ENCODE measurements around the gene SERPINH1.
"Not testable (repeated sequence)": the region's sequence is repeated elsewhere in the genome, so short reads cannot be mapped to it uniquely, and the experiment has no call there.

SERPINH1 gene

DNA sequence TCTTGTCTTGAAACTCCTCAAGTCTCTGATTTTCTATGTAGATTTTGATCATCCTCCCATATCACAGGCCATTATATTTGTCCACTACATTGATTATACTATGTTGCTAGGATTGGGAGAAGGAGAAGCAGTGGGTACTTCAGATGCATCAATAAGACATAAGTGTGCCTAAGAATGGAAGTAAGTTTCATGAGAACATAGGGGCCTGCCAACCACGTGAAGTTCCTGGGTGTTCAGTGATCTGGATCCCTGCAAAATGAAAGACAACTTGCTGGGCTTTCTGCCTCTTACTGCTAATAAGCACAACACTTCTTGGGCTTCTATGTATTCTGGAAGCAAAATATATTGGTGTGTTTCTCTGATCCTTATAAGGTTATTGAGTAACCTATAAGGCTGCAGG lies 17.8 kb downstream of the SERPINH1 start:
- TF ChIP-seq, protein P1, sequence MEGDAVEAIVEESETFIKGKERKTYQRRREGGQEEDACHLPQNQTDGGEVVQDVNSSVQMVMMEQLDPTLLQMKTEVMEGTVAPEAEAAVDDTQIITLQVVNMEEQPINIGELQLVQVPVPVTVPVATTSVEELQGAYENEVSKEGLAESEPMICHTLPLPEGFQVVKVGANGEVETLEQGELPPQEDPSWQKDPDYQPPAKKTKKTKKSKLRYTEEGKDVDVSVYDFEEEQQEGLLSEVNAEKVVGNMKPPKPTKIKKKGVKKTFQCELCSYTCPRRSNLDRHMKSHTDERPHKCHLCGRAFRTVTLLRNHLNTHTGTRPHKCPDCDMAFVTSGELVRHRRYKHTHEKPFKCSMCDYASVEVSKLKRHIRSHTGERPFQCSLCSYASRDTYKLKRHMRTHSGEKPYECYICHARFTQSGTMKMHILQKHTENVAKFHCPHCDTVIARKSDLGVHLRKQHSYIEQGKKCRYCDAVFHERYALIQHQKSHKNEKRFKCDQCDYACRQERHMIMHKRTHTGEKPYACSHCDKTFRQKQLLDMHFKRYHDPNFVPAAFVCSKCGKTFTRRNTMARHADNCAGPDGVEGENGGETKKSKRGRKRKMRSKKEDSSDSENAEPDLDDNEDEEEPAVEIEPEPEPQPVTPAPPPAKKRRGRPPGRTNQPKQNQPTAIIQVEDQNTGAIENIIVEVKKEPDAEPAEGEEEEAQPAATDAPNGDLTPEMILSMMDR (IDR thresholded peaks at IDR 0.05; ENCODE audit: low read depth, low read length), result no peak
- H3K4me1 ChIP-seq, result peaks cover 12% of the 10 kb centered on the region; the same call in 1 of the 2 replicates
- no peaks in the 10 kb centered on the region for H3K36me3 ChIP-seq
- no peak overlapping the region for H3K4me3 ChIP-seq (ENCODE audit: low read depth, low read length)
- H3K9me3 ChIP-seq, result peaks cover 4% of the 10 kb centered on the region; the same call in 1 of the 2 replicates
- H3K27me3 ChIP-seq, result no peaks in the 10 kb centered on the region
- DNase-seq, result no peak

DNA sequence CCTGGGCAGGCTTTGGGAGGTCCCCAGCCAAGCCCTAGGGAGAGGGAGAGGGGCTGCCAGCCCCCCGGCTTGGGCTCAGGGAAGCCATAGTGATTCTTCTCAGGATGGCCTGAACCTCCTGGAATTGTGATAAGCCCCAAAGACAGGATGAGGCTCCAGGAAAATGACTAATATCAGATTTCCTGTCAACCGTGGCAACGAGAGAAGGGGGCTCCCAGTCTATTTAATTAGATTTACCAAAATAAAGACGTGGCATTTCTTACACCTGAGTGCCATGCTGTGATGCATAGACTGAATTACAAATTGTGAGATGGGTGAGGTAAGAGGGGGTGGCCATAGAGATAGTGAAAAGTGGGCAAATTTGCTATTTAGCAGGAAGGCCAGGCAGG lies 20.4 kb downstream of the SERPINH1 start:
- DNase-seq, result no peak
- H3K36me3 ChIP-seq, result no peaks in the 10 kb centered on the region
- peaks cover 10% of the 10 kb centered on the region; the same call in 1 of the 2 replicates for H3K4me1 ChIP-seq
- TF ChIP-seq, protein P1 (IDR thresholded peaks at IDR 0.05; ENCODE audit: low read depth, low read length), result no peak
- no peaks in the 10 kb centered on the region for H3K9me3 ChIP-seq
- H3K4me3 ChIP-seq (ENCODE audit: low read depth, low read length), result no peak overlapping the region; the same call in 1 of the 2 replicates
- no peaks in the 10 kb centered on the region for H3K27me3 ChIP-seq

DNA sequence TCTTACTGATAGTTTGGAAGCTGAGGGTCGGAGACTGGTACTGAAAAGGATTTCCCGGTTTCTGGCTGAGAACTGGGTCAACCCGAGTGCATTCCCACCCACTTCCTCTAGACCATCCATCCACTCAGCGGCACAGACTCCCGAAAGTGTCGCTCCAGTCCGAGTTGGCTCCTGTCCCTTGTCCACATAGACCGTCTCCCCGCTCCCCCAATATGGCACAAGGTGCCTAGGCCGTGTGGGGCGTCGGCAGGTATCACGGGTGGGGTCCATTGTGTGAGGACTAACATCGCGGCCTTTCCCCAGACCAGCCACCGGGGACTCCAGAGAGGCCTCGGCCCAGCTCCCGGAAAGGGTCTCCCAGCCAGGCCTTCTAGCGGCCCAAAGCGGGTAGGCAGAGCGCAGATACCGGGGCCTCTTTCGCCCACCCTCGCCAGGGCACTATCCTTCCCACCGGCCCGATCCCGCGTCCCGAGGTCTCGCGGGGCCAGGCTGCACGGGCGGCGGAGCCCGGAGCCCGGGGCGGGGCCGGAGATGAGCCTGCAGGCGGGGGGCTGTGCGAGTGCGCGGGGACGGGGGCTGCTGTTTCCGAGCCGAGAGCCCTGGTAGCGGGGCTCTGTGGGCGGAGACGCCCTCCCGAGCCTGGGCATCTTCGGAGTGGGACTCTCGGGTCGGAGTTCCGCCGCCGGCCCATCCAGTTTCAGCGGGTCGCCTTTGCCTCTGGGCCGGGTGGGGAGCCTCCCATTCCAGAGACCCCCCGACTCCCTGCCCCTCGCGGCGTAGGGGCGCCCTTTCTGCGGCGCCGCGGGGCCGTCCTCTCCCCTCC lies 21.1 kb downstream of the SERPINH1 start:
- Histone ChIP-seq H3K36me3 (no peaks in the 10 kb centered on the region), H3K9me3 (no peaks in the 10 kb centered on the region), H3K4me3 (ENCODE audit: low read depth, low read length) (peak overlapping the region; percentile 72), H3K4me1 (peaks cover 7% of the 10 kb centered on the region; the same call in 1 of the 2 replicates), H3K27me3 (no peaks in the 10 kb centered on the region)
- DNase-seq, result peak; percentile 83
- TF ChIP-seq, protein P1 (IDR thresholded peaks at IDR 0.05; ENCODE audit: low read depth, low read length), result peak; percentile 60

DNA sequence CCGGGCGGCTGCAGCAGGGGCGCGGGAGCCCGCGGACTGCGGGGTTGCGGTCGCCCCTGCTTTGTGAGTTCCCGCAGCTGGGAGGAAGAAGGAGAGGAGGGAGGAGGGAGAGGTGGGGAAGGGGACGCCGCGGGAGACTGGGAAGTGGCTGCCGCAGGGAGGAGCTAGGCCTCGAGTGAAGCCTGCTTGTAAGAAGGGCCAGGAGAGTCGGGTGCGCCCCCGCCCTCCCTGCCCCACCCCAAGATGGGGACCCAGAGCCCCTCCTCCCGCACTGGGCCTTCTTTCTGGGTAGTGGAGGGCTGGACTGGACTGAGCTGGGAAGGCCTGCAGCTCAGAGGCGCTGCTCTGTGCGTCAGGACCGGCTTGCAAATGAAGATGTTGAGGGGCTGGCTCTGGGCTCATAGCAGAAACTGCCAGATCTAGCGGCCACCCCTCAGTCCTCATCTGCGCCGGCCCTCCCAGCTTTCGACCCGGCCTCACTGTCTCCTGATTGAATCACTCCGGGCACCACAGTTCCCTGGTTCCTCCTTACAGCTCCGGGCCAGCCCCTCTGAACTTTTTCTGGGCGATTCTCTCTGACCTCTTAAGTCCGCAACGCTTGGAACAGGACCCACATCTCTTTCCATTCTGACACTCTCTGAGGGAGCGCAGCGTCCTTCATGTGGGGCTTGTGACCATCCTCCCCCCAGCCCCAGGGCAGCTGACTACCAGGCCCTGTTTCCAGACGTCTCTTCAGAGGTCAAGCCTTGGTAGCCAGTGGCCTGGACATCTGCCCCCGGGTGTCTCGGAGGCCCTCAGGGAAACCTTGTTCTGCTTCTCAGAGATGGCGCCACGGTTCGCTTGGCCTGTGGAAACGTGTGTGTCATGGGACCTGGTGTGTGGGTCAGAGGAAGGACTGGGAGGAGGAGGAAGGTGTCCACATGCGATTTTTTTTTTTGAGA lies 21.9 kb downstream of the SERPINH1 start:
- Histone ChIP-seq H3K36me3 (no peaks in the 10 kb centered on the region), H3K4me1 (peaks cover 7% of the 10 kb centered on the region; the same call in 1 of the 2 replicates), H3K4me3 (ENCODE audit: low read depth, low read length) (peak overlapping the region; percentile 72), H3K27me3 (no peaks in the 10 kb centered on the region), H3K9me3 (no peaks in the 10 kb centered on the region)
- TF ChIP-seq, protein P1 (IDR thresholded peaks at IDR 0.05; ENCODE audit: low read depth, low read length), result no peak
- DNase-seq, result peak; percentile 53

DNA sequence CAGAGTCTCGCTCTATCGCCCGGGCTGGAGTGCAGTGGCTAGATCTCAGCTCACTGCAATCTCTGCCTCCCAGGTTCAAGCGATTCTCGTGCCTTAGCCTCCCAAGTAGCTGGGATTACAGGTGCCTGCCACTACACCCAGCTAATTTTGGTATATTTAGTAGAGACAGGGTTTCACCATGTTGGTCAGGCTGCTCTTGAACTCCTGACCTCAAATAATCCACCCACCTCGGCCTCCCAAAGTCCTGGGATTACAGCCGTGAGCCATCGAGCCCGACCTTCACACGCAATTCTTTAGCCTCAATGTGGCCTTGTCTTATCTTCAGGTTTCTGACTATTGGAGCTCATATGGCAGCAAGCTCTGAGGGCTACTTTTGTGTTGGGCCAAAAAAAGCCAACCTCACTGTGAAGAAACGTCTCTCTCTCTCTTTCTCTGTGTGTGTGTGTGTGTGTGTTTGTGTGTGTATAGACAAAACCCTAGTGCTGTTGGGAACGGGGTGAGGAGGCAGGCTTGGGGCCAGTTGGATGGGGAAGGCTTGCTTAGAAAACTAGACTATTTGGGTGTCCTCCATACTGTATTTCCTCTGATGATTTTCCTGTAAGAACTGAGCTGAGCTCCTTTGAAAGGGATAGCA lies 22.7 kb downstream of the SERPINH1 start:
- not testable (repeated sequence) for H3K27me3 ChIP-seq; H3K36me3 ChIP-seq; H3K4me1 ChIP-seq; H3K4me3 ChIP-seq (ENCODE audit: low read depth, low read length); DNase-seq; H3K9me3 ChIP-seq

DNA sequence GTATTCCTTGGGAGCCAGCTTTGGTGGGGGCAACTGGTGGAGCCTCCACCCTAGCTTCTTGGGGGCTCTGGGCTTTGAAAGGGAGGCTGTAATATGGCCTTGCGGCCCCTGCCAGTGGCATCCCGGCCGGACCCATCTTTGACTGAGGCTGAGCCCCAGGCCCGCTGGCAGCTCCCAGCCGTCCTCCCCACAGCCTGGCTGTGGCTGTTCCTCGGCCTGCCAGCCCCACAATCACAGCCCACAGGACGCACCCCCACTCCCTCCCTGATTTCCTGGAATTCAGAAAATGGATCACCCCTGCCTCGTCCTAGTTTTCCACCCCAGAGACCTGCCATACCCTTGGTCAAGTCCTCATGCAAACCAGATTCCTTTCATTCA lies 23.2 kb downstream of the SERPINH1 start:
- H3K4me1 ChIP-seq, result peaks cover 7% of the 10 kb centered on the region; the same call in 1 of the 2 replicates
- DNase-seq, result no peak
- H3K4me3 ChIP-seq (ENCODE audit: low read depth, low read length), result no peak overlapping the region
- H3K36me3 ChIP-seq, result no peaks in the 10 kb centered on the region
- TF ChIP-seq, protein P1 (IDR thresholded peaks at IDR 0.05; ENCODE audit: low read depth, low read length), result no peak
- no peaks in the 10 kb centered on the region for H3K9me3 ChIP-seq
- H3K27me3 ChIP-seq, result no peaks in the 10 kb centered on the region
